HG03432 (cell line): ENCODE results near the gene TBC1D20.

Experiments
- ATAC-seq: cut with Tn5 transposase; IDR thresholded peaks from one replicate; pipeline ENCODE4 v1.9.1; 2021; ENCODE audit warnings: mild to moderate bottlenecking, moderate library complexity; ENCODE audit not compliant: unreplicated experiment

Gene TBC1D20

GRCh38 chr20:420721-421574 lies 41.4 kb downstream of the TBC1D20 start:
- no peak for ATAC-seq

DNA sequence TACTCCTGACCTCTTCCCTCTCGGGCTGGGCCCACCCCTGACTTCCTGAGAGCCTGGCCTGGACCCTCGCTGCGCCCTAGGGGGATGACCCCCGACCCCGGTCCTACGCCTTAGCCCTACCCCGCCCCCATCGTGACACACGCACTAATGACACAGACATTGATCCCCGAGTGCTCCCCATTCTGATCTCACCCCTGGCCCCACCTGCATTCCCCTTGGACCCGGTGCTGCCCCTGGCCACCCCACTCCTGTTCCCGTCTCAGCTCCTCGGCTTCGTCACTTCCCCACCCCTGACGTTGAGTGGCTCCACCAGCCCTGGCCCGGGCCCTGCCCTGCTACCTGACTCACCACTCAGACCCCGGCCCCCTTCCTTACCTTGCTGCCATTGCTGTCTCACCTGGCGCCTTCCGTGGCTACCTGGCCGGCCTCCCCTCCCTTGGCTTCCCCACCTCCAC lies 42.1 kb downstream of the TBC1D20 start:
- no peak for ATAC-seq

DNA sequence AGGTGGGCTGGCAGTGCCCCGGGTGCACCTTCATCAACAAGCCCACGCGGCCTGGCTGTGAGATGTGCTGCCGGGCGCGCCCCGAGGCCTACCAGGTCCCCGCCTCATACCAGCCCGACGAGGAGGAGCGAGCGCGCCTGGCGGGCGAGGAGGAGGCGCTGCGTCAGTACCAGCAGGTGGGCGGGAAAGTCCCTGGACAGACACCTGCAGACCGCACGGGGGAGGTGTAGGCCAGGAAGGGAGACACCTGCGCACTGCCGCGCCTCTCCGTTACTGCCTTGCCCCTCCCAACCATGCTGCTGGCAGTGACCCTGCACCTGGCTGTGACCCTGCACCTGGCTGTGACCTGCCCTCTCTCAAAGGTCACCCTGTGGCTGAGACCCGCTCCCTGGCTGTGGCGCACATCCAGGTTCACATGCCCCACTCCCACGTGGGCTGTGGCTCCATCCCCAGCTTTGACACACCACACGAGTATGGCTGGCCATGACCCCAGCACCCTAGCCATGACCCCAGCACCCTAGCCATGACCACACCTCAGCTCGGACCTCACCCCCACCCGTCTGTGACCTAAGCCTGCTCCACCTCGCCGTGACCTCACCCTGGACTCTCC lies 42.7 kb downstream of the TBC1D20 start:
- ATAC-seq: no peak

DNA sequence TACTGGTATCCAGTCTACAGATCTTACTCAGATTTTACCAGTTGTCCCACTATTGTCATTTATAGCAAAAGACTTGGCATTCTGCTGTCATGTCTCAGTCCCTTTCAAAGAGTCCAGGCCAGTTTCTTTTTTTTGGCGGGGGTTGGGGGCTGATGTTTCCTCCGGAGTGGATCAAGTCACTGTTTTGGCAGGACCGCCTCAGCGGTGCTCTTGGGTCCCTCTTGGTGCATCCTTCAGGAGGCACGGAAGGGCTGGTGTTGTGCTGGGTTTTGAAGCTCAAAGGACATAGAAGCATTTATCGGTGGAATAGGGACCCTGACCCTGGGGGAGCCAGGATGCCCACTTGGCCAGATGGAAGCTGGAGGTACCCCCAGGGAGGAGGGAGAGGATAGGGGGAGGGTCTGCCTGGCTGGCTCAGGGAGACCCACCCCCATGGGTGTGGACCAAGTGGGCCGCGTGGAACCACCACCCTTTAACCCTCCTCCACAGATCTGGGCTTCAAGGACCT lies 43.4 kb downstream of the TBC1D20 start:
- ATAC-seq: no peak

GRCh38 chr20:417801-418342 lies 44.5 kb downstream of the TBC1D20 start:
- no peak for ATAC-seq

- no peak for ATAC-seq
These were observed 45.2 kb downstream of the TBC1D20 start for GRCh38 chr20:416950-417800.

DNA sequence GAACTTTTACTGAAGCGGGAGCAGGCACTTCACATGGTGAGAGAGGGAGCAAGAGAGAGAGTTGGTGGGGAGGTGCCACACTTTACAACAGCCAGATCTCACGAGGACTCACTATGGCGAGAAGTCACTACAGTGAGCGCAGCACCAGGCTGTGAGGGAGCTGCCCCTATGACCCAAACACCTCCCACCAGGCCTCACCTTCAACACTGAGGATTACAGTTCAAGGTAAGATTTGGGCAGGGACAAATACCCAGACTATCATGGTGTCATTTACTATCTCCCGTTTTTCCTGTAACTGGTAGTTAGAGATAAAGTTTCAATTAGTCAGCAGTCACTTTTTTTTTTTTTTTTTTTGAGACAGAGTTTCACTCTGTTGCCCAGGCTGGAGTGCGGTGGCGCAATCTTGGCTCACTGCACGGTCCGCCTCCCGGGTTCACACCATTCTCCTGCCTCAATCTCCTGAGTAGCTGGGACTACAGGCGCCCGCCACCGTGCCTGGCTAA lies 46.5 kb downstream of the TBC1D20 start:
- no peak for ATAC-seq

- ATAC-seq: no peak
These were observed 48.2 kb downstream of the TBC1D20 start for GRCh38 chr20:414161-414560.

- no peak for ATAC-seq
These were observed 50.3 kb downstream of the TBC1D20 start for GRCh38 chr20:412081-412480.

DNA sequence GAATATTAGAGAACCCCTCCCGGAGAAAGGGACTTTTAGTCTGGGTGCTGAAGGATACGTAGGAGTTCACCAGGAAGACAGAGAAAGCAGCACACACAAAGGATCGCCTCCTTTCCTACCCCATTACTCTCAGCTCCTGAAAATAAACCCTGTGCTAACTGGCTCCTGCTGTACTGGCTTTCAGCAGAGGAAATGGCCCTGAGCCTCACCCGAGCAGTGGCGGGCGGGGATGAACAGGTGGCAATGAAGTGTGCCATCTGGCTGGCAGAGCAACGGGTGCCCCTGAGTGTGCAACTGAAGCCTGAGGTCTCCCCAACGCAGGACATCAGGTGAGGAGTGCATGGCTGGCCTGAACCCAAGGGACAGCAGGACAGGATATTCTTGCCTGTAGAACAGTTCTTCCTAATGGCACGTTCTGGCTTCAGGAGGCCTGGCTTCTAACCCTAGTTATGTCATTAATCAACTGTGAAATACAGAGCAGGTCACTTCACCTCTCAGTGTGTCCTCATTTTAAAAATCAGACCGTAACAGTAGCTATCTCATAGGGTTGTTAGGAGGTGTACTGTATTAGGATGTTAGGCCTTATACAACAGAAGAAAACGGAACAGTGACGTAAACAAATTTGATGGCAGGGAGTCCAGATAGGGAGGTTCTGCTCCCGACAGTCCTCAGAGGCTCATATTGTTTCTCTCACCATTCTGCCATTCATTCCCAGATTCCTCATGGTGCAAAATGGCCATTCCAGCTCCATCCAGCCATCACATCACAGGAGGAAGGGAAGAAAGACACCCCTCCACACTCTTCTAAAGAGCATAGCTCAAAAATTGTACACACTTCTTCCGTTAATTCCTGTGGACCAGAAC lies 52.4 kb downstream of the TBC1D20 start:
- ATAC-seq: no peak

GRCh38 chr20:408843-409696 lies 53.3 kb downstream of the TBC1D20 start:
- peak; percentile 7 for ATAC-seq

DNA sequence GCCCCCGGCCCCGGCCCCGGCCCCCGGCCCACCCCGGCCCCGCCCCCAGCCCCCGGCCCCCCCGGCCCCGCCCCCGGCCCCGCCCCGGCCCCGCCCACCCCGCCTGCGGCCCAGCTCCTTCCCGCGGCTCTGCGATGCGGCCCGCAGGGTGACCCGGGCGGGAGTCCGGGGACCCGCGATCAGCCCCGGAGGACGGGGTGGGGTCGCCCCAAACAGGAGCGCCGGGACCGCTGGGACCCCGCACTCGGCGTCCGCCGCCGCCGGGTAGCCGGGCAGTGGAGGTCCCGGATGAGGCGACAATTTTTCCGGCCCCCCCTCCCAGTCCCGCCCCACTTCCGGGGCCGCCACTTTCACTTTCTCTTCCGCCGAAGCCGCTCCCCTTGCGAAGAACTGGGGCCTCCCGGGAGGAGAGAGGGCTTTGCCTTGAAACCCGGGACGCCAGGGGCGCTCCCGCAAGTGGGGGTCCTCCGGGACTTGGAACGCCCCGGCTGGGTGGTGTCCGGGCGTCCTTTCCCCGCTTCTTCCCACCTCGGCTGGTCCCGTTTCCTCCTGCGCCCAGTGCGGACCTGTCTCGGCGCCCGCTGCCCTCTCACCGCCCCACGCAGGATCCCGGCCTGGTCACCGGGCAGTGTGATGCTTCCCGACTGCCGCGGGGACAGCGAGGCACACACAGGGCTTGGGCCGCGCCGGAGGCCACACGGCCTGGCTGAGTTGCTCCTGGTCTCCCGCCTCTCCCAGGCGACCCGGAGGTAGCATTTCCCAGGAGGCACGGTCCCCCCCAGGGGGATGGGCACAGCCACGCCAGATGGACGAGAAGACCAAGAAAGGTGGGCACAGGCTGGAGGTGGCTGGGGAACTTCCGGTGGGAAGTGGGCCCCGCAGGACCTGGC lies 54.1 kb downstream of the TBC1D20 start, which contains the start of gene RBCK1:
Gene RBCK1, plus strand, starts transcription at position 347 of the 890 bp plus-strand sequence. Its CDS starts 459 bp downstream, at position 806.
- ATAC-seq: peak; percentile 81

DNA sequence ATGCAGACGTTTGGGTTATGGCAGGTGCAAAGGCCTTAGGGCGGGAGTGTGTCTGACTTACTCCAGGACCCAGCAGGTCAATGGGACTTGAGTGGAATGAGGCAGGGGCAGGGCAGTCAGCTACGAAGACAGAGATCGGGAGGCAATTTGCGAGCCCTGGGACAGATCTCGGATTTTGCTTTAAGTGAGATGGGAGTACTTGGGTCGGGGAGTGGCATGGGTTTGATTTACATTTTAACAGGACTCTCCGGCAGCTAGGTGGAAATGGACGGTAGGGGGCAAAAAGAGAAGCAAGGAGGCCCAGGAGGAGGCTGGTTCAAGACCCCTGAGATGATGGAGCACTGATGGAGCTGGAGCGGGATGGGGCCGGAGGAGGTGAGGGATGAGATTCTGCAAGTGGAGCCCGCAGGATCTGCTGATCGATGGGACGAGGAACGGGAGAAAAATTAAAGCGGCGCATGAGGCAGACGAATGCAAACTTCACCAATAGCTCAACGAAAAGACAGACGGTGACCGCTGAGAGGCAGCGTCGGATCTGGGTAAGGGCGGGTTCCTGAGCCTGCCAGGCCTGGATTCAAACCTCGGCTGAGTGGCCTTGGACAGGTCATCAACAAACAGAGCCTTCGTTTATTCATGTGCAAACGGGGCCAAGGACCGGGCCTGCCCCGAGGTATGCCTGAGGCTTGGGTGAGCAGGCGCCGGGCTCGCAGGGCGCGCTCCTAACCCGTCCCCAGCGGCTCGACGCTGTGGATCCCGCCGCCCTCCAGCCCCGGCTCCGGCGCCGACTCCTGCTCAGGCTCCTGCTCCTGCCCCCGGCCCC lies 55.0 kb downstream of the TBC1D20 start:
- ATAC-seq: peak; percentile 68

DNA sequence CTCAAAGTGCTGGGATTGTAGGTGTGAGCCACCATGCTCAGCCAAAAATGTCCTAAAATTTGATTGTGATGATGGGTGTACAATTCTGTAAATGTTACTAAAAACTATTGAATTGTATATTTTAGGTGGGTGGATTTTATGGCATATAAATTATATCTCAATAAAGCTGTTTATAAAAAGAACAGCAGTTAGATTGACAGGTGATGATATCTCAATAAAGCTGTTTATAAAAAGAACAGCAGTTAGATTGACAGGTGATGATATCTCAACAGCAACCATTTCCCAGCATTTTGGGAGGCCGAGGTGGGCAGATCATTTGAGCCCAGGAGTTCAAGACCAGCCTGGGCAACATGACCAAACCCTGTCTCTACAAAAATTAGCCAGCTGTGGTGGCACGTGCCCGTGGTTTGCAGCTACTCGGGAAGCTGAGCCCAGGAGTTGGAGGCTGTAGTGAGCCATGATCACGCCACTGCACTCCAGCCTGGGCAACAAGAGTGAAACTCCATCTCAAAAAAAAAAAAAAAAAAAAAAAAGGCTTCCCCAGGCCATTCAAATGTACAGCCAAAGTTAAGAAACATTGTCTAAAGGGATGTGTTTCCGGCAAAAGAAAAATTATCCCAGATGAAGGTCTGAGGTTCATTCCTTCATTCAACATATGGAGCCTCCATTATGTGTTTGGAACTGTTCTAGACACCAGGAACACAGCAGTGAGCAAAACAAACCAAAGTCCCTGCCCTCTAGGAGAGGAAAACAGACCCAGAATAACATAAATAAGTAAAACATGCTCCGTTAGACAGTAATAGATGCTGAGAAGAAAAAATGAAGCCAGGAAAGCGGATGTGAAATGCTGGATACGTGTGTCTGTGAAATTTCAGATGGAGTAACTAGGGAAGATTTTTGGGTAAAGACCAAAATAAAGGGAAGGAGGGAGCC lies 55.9 kb downstream of the TBC1D20 start:
- ATAC-seq: no peak

DNA sequence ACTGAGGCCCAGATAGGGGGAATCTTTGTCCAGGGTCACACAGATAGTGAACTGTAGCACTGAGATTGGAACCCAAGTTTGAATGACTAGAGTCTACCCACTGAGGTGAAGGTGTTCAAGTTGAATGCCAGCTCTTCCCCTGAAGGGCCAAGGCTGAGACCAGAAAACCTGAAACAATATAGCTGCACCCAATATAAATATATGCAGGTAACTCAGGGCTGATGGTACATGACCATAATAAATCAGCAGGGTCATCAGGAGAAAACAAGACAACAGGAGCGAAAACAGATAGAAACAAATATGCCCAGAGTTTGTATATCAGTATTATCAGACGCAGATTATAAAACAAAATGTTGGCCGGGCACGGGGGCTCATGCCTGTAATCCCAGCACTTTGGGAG lies 58.2 kb downstream of the TBC1D20 start:
- ATAC-seq: no peak

- no peak for ATAC-seq
These were observed 58.8 kb downstream of the TBC1D20 start for GRCh38 chr20:403582-403957.
